Activated T-helper 1 cell treated with anti-CD3 and anti-CD28 coated beads, Interleukin-12 subunit alpha, Interleukin-12 subunit beta, Interleukin-2, Interleukin-4 antibody, amounts not matched to agents 30 ng/mL and 10 ng/mL and 1 ng/mL, durations not matched to agents 14 hours and 24 hours and 36 hours (primary cell): Measurements from ENCODE around the gene IER2. TPM values are rescaled to one million over a fixed set of nuclear protein-coding genes. Genes with fewer than 3 reads are reported as not detected.
A peak's percentile ranks its signal among the peaks of the same experiment; 100 is the strongest.

Experiments
- DNase-seq: peaks from one replicate; pipeline ENCODE4 v3.0.0; 2021; ENCODE audit warnings: low spot score
- H3K27ac Mint-ChIP-seq: one replicate; pipeline ENCODE4 v1.8.0; 2021; ENCODE audit warnings: mild to moderate bottlenecking, mixed read lengths
- H3K27me3 Mint-ChIP-seq: one replicate; pipeline ENCODE4 v1.8.0; 2022; ENCODE audit warnings: mild to moderate bottlenecking, moderate library complexity, mixed read lengths; ENCODE audit not compliant: insufficient read depth
- H3K36me3 Mint-ChIP-seq: one replicate; pipeline ENCODE4 v1.8.0; 2021; ENCODE audit warnings: low read depth, mixed read lengths
- H3K4me1 Mint-ChIP-seq: one replicate; pipeline ENCODE4 v1.8.0; 2021; ENCODE audit warnings: low read depth, mixed read lengths
- H3K4me3 Mint-ChIP-seq: one replicate; pipeline ENCODE4 v1.8.0; 2021; ENCODE audit warnings: mild to moderate bottlenecking, moderate library complexity, mixed read lengths
- H3K9me3 Mint-ChIP-seq: one replicate; pipeline ENCODE4 v1.8.0; 2021; ENCODE audit warnings: mixed read lengths
- intact Hi-C: fragments of 100-400 bp; cut with micrococcal nuclease; formaldehyde crosslinking; loops from one replicate; pipeline ENCODE4 v1.15.1; 2024
- total RNA-seq: library from RNA; stranded (reverse); gene quantifications from 2 replicates; pipeline ENCODE4 v1.2.3, GENCODE V29; 2022

IER2 gene
- total RNA-seq, 1 donor from 2014 or later = 173 TPM

DNA sequence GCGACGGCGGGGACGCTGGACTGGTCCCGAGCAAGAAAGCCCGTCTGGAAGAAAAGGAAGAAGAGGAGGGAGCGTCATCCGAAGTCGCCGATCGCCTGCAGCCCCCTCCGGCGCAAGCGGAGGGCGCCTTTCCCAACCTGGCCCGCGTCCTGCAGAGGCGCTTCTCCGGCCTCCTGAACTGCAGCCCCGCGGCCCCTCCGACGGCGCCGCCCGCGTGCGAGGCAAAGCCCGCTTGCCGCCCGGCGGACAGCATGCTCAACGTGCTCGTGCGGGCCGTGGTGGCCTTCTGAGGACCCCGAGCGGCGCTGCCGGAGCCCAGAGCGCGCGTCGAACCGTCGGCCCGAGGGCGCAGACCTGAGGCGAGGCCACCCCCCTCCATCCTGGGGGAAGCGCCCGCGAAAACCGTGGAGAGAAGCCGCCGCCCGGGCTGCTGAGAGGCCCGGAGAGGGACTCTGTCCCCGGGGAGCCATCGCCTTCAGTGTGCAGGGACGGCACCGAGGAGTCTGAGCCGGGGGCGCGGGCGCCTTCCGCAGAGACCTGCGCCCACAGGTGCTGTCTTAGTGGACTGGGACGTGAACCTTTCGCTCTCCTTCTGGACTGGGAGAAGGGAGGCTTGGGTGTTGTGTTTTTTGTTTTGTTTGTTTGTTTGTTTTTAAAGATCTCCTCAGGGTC is 3.5 kb downstream of the IER2 start:
- DNase-seq = peak; percentile 14
- no peaks in the 10 kb centered on the region for H3K9me3 Mint-ChIP-seq
- intact Hi-C loops = loop anchor here (2.0 to 10.0 kb wide), 5 partner anchors 13 to 1371 kb away; partner anchors contain the start of genes JUNB, RFX1 and TECR

DNA sequence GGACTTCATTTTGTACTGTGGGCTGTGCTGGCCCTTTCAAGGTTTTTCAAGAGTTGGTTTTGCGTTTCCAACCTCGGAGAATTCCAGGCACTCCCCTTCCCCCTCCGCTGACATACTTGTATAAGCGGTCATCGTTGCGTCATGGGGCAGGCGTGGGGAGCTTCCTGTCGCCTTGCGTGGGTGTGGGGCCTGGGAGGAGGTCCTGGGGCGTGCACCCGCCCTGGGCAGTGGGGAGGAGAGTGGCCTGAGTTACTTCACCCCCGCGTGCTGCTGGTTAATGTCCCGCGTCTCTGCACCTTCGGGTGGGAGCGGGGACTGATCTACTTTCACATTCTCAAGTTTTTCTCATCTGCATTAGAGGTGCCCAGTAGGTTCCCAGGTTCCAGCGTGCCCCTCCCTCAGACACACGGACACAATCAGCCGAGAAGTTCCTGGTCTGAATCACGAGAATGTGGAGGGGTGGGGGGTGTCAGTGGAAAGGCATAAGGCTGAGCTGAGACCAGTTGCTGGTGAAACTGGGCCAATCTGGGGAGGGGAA is 4.1 kb downstream of the IER2 start:
- intact Hi-C loops = loop anchor here (5.0 to 10.0 kb wide), 3 partner anchors 683 to 1370 kb away; partner anchors contain the start of genes RFX1 and TECR
- peak overlapping the region; percentile 95 for H3K4me3 Mint-ChIP-seq
- peaks cover 41% of the 10 kb centered on the region for H3K4me1 Mint-ChIP-seq
- peaks cover 2% of the 10 kb centered on the region for H3K27me3 Mint-ChIP-seq
- H3K36me3 Mint-ChIP-seq = peaks cover 22% of the 10 kb centered on the region
- no peaks in the 10 kb centered on the region for H3K9me3 Mint-ChIP-seq
- DNase-seq = peak; percentile 50
- peak overlapping the region; percentile 100 for H3K27ac Mint-ChIP-seq

More for the DNA sequence above, 3.5 kb downstream of the IER2 start:
- Mint-ChIP-seq H3K27me3 (peaks cover 2% of the 10 kb centered on the region), H3K36me3 (peaks cover 22% of the 10 kb centered on the region), H3K4me3 (peak overlapping the region; percentile 95), H3K4me1 (peaks cover 47% of the 10 kb centered on the region), H3K27ac (peak overlapping the region; percentile 100)

DNA sequence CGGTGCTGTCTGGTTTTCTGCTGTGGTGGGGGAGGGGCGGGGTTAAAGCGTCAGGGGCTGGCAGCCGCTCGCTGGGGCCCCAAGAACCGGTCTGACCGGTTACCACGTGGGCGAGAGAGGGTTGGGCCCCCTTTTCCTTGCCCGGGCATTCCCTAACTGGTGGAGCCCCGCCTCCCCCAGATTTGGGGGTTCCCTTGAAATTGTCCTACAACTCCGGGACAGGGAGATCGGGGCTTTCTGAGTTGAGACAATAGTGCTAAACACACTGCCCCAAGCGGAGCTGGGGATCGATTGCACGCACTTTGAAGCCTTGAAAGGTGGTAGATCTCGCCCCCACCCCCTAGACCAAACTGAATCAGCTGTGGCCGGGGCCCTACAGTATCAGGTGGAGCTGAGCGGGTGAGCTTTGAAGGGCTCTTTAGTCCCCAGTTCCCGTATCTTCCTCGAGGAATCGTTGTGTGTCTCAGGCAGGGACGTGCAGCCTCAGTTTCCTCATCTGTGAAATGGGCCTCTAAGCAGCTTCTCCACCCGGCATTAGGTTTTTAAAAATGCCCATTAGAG is 4.8 kb downstream of the IER2 start:
- peaks cover 2% of the 10 kb centered on the region for H3K27me3 Mint-ChIP-seq
- peaks cover 41% of the 10 kb centered on the region for H3K4me1 Mint-ChIP-seq
- peaks cover 24% of the 10 kb centered on the region for H3K36me3 Mint-ChIP-seq
- intact Hi-C loops = loop anchor here (1.0 to 10.0 kb wide), 6 partner anchors 8 to 1370 kb away; partner anchors contain the start of genes RFX1 and TECR
- H3K4me3 Mint-ChIP-seq = peak overlapping the region; percentile 95
- H3K9me3 Mint-ChIP-seq = no peaks in the 10 kb centered on the region
- H3K27ac Mint-ChIP-seq = peak overlapping the region; percentile 100
- DNase-seq = peak; percentile 76

GRCh38 chr19:13155472-13156359 is 5.5 kb downstream of the IER2 start:
- H3K27ac Mint-ChIP-seq = peak overlapping the region; percentile 100

GRCh38 chr19:13159713-13160112 is 9.5 kb downstream of the IER2 start:
- Mint-ChIP-seq H3K4me3 (peak overlapping the region; percentile 32), H3K27me3 (no peaks in the 10 kb centered on the region), H3K27ac (peak overlapping the region; percentile 71), H3K9me3 (no peaks in the 10 kb centered on the region), H3K4me1 (peaks cover 48% of the 10 kb centered on the region), H3K36me3 (peaks cover 8% of the 10 kb centered on the region)
- DNase-seq = no peak
- intact Hi-C loops = loop anchor here (5.0 to 10.0 kb wide), 4 partner anchors 588 to 1365 kb away; partner anchors contain the start of genes RFX1 and TECR

More at GRCh38 chr19:13155472-13156359, 5.5 kb downstream of the IER2 start:
- intact Hi-C loops = loop anchor here (1.0 to 10.0 kb wide), 6 partner anchors 8 to 1369 kb away; partner anchors contain the start of genes RFX1 and TECR
- H3K36me3 Mint-ChIP-seq = peaks cover 25% of the 10 kb centered on the region
- peak; percentile 84 for DNase-seq
- peak overlapping the region; percentile 95 for H3K4me3 Mint-ChIP-seq
- no peaks in the 10 kb centered on the region for H3K9me3 Mint-ChIP-seq
- H3K4me1 Mint-ChIP-seq = peaks cover 40% of the 10 kb centered on the region
- peaks cover 2% of the 10 kb centered on the region for H3K27me3 Mint-ChIP-seq

DNA sequence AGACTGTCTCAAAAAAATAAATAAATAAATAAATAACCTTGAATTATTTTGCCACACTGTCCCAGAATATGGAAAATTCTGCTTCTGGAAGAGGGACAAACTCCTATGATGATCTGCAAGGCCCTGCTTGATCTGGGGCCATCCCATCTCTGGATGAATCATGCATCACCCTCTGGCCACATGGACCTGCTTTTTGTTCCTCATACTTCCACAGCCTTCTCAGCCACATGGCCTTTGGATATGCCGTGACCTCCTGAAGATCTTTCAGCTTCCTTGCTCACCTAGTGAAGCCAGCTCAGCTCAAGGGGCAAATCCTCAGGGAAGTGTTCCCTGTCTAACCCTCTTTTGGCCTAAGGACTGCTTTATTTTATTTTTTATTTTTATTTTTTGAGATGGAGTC is 10.3 kb downstream of the IER2 start:
- Mint-ChIP-seq H3K9me3 (no peaks in the 10 kb centered on the region), H3K4me1 (peaks cover 57% of the 10 kb centered on the region), H3K4me3 (peak overlapping the region; percentile 22), H3K27me3 (no peaks in the 10 kb centered on the region), H3K27ac (peak overlapping the region; percentile 58), H3K36me3 (peaks cover 3% of the 10 kb centered on the region)
- intact Hi-C loops = no loop called here
- DNase-seq = no peak

GRCh38 chr19:13162724-13163608 is 12.8 kb downstream of the IER2 start:
- Mint-ChIP-seq H3K27ac (peak overlapping the region; percentile 94), H3K9me3 (no peaks in the 10 kb centered on the region), H3K4me3 (peak overlapping the region; percentile 82), H3K27me3 (no peaks in the 10 kb centered on the region), H3K4me1 (peaks cover 53% of the 10 kb centered on the region), H3K36me3 (peaks cover 3% of the 10 kb centered on the region)
- intact Hi-C loops = loop anchor here (1.0 to 2.0 kb wide), 4 partner anchors 8 to 46 kb away; partner anchors contain the start of gene TRMT1
- peak; percentile 90 for DNase-seq

DNA sequence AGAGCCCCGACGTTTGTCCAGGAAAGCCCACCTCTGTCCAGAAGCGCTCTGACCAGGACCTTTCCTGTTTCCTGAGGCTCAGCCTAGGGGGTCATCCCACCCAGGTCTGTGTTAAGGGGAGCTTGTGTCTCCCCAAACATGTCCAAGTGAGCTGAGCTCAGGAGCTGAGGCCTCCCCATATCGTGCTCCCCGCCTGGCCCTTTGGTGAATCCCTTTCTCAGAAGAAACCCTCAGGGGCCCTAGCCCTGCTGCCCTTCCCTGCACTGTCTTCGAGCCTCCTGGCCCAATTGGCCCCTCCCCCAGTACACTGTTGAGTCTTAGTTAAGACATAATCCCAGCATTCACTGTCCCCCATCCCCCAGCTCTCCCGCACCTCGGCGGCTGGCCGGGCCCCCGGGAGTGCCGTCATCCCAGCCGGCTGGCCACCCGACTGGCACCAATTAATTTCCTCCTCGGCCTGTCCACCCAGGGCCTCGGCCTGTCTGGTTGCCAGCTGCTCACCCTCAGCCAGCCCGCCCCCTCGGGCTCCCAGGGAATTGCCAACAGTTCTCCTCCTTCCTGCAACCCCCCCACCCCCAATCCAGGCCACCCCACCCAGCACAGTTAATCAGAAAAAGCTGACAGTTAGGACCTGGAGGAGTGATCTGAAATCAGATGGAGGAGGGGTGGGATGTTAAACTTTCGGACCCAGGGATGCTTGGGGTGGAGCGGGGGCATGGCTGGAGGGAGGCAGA is 13.6 kb downstream of the IER2 start:
- no peaks in the 10 kb centered on the region for H3K27me3 Mint-ChIP-seq
- intact Hi-C loops = loop anchor here (1.0 to 2.0 kb wide), 4 partner anchors 8 to 47 kb away; partner anchors contain the start of gene TRMT1
- H3K4me3 Mint-ChIP-seq = peak overlapping the region; percentile 82
- H3K27ac Mint-ChIP-seq = peak overlapping the region; percentile 94
- peaks cover 3% of the 10 kb centered on the region for H3K36me3 Mint-ChIP-seq
- no peaks in the 10 kb centered on the region for H3K9me3 Mint-ChIP-seq
- peak; percentile 44 for DNase-seq
- peaks cover 48% of the 10 kb centered on the region for H3K4me1 Mint-ChIP-seq

- H3K27me3 Mint-ChIP-seq = no peaks in the 10 kb centered on the region
- peaks cover 56% of the 10 kb centered on the region for H3K4me1 Mint-ChIP-seq
- no peaks in the 10 kb centered on the region for H3K9me3 Mint-ChIP-seq
- H3K27ac Mint-ChIP-seq = peak overlapping the region; percentile 94
- peak overlapping the region; percentile 82 for H3K4me3 Mint-ChIP-seq
- H3K36me3 Mint-ChIP-seq = peaks cover 3% of the 10 kb centered on the region
- peak; percentile 45 for DNase-seq
- intact Hi-C loops = loop anchor here (5.0 kb wide), 1 partner anchor 568 kb away; no protein-coding TSS in a partner anchor
Measured at GRCh38 chr19:13164343-13165161, 14.3 kb downstream of the IER2 start.

DNA sequence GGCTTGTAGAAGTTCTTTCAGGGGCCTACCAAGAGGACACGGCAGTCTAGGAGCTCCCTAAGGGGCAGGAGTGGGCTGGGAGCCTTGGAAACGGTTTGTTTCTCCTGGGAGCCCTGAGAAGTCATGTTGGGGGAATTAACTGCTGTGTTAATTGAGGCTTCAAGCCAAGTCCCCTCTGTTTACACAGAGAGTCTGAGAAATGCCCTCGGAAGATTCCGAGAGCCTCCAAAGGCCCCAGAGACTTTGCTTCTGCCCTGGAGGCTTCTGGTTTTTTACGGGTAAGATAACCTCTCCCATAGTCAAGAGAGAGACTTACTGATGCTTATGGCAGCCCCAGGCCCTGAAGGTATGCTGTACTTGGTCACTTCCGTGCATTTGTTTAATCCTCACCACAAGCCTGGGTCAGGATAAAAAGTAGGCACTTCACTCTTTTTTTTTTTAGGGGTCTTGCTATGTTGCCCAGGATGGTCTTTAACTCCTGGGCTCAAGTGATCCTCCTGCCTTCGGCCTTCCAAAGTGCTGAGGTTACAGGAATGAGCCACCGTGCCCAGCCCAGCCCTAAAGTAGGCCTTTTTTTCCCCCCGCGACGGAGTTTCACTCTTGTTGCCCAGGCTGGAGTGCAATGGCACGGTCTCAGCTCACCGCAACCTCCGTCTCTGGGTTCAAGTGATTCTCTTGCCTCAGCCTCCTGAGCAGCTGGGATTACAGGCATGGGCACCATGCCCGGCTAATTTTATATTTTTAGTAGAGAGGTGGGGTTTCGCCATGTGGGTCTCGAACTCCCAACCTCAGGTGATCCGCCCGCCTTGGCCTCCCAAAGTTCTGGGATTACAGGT is 15.2 kb downstream of the IER2 start:
- Mint-ChIP-seq H3K9me3 (no peaks in the 10 kb centered on the region), H3K4me3 (peak overlapping the region; percentile 82), H3K27ac (peak overlapping the region; percentile 94), H3K36me3 (no peaks in the 10 kb centered on the region), H3K27me3 (no peaks in the 10 kb centered on the region), H3K4me1 (peaks cover 59% of the 10 kb centered on the region)
- no peak for DNase-seq
- intact Hi-C loops = loop anchor here (5.0 kb wide), 1 partner anchor 567 kb away; no protein-coding TSS in a partner anchor
